Measurements from ENCODE around the gene MRPL53. TPM values are rescaled to one million over a fixed set of nuclear protein-coding genes. Genes with fewer than 3 reads are reported as not detected.
A peak's percentile ranks its signal among the peaks of the same experiment; 100 is the strongest.

MRPL53 gene
- total RNA-seq, 1 experiment from 2014 or later: 98.1 TPM

DNA sequence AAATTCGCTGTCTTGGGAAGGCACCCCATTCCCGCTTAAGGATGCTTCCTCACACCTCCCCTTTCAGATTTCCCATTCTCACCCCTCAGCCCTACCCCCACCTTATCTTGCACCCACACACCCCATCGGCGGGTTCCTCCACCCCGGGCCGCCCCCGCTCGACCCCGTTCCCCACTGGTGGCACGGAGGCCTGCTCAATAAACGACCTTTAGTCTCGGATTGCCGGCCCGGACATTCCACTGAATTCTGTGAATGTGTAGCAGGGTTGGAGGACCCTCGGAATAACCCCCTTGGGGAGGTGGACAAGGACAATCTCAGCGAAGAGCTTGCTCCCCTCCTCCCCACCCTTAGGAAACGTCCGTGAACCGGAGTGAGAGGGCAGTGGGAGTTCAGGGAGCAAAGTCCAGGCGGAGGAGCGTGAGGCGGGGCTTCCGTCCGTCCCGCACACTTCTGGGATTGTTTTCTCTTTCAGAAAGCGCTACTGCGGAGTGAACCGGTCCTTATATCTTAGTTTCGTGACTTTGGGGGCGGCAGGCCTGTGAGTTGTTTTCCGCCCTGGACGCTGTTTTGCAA lies 29.8 kb upstream of the MRPL53 start:
- Histone ChIP-seq H3K27me3 (ENCODE audit: control insufficient read depth, insufficient read depth, low read length) (no peaks in the 10 kb centered on the region), H3K4me1 (ENCODE audit: control insufficient read depth, insufficient read depth, low read length) (peaks cover 55% of the 10 kb centered on the region), H3K36me3 (ENCODE audit: control insufficient read depth, insufficient read depth, low read length) (no peaks in the 10 kb centered on the region; the same call in 1 of the 2 replicates), H3K4me3 (ENCODE audit: low read depth in 2 of 2, low read length in 2 of 2) (peak overlapping the region; percentile 86 to 94), H3K9me3 (ENCODE audit: control insufficient read depth, insufficient read depth, low read depth, low read length) (no peaks in the 10 kb centered on the region), H3K27ac (ENCODE audit: low read length) (peak overlapping the region; percentile 98)
- TF ChIP-seq SIN3A (IDR thresholded peaks at IDR 0.05; ENCODE audit: borderline replicate concordance, insufficient read depth, low read depth, low read length): no peak
- TF ChIP-seq, protein P1, sequence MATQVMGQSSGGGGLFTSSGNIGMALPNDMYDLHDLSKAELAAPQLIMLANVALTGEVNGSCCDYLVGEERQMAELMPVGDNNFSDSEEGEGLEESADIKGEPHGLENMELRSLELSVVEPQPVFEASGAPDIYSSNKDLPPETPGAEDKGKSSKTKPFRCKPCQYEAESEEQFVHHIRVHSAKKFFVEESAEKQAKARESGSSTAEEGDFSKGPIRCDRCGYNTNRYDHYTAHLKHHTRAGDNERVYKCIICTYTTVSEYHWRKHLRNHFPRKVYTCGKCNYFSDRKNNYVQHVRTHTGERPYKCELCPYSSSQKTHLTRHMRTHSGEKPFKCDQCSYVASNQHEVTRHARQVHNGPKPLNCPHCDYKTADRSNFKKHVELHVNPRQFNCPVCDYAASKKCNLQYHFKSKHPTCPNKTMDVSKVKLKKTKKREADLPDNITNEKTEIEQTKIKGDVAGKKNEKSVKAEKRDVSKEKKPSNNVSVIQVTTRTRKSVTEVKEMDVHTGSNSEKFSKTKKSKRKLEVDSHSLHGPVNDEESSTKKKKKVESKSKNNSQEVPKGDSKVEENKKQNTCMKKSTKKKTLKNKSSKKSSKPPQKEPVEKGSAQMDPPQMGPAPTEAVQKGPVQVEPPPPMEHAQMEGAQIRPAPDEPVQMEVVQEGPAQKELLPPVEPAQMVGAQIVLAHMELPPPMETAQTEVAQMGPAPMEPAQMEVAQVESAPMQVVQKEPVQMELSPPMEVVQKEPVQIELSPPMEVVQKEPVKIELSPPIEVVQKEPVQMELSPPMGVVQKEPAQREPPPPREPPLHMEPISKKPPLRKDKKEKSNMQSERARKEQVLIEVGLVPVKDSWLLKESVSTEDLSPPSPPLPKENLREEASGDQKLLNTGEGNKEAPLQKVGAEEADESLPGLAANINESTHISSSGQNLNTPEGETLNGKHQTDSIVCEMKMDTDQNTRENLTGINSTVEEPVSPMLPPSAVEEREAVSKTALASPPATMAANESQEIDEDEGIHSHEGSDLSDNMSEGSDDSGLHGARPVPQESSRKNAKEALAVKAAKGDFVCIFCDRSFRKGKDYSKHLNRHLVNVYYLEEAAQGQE (IDR thresholded peaks at IDR 0.05; ENCODE audit: insufficient read depth in 1 of 2, low read depth in 2 of 2, low read length in 1 of 2): 0 out of 4 replicates have a peak, but pooled peaks of 1 of the 2 experiments have one; percentile 25
- TF ChIP-seq POLR2AphosphoS5 (IDR thresholded peaks at IDR 0.05; ENCODE audit: low read depth, low read length): no peak
- TF ChIP-seq TCF7L2 (IDR thresholded peaks at IDR 0.05; ENCODE audit: low read depth, low read length): no peak
- TF ChIP-seq, protein P2, sequence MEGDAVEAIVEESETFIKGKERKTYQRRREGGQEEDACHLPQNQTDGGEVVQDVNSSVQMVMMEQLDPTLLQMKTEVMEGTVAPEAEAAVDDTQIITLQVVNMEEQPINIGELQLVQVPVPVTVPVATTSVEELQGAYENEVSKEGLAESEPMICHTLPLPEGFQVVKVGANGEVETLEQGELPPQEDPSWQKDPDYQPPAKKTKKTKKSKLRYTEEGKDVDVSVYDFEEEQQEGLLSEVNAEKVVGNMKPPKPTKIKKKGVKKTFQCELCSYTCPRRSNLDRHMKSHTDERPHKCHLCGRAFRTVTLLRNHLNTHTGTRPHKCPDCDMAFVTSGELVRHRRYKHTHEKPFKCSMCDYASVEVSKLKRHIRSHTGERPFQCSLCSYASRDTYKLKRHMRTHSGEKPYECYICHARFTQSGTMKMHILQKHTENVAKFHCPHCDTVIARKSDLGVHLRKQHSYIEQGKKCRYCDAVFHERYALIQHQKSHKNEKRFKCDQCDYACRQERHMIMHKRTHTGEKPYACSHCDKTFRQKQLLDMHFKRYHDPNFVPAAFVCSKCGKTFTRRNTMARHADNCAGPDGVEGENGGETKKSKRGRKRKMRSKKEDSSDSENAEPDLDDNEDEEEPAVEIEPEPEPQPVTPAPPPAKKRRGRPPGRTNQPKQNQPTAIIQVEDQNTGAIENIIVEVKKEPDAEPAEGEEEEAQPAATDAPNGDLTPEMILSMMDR (IDR thresholded peaks at IDR 0.05): no peak
- intact Hi-C loops (cut with micrococcal nuclease; ENCODE audit: unreplicated experiment): loop anchor here (10.0 kb wide), 1 partner anchor 83 kb away; no protein-coding TSS in a partner anchor
- in situ Hi-C loops (cut with HindIII; ENCODE audit: low pct_unique_long_range_greater_than_20kb, low sequenced_read_pairs): no loop called here
- BruUV-seq (replicated peaks): no TSS peak
- DNase-seq (ENCODE audit: low read depth, low spot score) (no peak), ATAC-seq (no peak)
- ChIA-PET CTCF (interaction anchor here (0.9 kb wide), 1 partner anchor 84 kb away, joined by 3 read pairs; no protein-coding TSS in a partner anchor), POLR2A (no interaction called here)

- CTCF ChIA-PET: interaction anchor here (0.7 to 0.9 kb wide), 2 partner anchors 19 to 85 kb away, joined by 3 to 5 read pairs; partner anchors contain the start of genes CCDC142 and TTC31
- no TSS peak for BruUV-seq (replicated peaks)
- no peaks in the 10 kb centered on the region; the same call in 1 of the 2 replicates for H3K36me3 ChIP-seq (ENCODE audit: control insufficient read depth, insufficient read depth, low read length)
- intact Hi-C loops (cut with micrococcal nuclease; ENCODE audit: unreplicated experiment) (loop anchor here (10.0 kb wide), 1 partner anchor 83 kb away; no protein-coding TSS in a partner anchor), in situ Hi-C loops (cut with HindIII; ENCODE audit: low pct_unique_long_range_greater_than_20kb, low sequenced_read_pairs) (no loop called here)
- H3K4me3 ChIP-seq (ENCODE audit: low read depth in 2 of 2, low read length in 2 of 2): peak overlapping the region; percentile 86 to 94
- H3K4me1 ChIP-seq (ENCODE audit: control insufficient read depth, insufficient read depth, low read length): peaks cover 55% of the 10 kb centered on the region
- no peak for DNase-seq (ENCODE audit: low read depth, low spot score)
- POLR2A ChIA-PET: interaction anchor here (1.5 kb wide), 1 partner anchor 43 kb away, joined by 3 read pairs; the partner anchor contains the start of gene WBP1
- no peaks in the 10 kb centered on the region for H3K9me3 ChIP-seq (ENCODE audit: control insufficient read depth, insufficient read depth, low read depth, low read length)
- no peak for ATAC-seq
- TF ChIP-seq, protein P2 (IDR thresholded peaks at IDR 0.05): no peak
- TF ChIP-seq, protein P1 (IDR thresholded peaks at IDR 0.05; ENCODE audit: insufficient read depth in 1 of 2, low read depth in 2 of 2, low read length in 1 of 2): peak; percentile 70 to 72; a peak in 3 of 4 replicates
- TF ChIP-seq POLR2AphosphoS5 (IDR thresholded peaks at IDR 0.05; ENCODE audit: low read depth, low read length): no peak; the same call in 1 of the 2 replicates
- H3K27ac ChIP-seq (ENCODE audit: low read length): peak overlapping the region; percentile 98
- H3K27me3 ChIP-seq (ENCODE audit: control insufficient read depth, insufficient read depth, low read length): no peaks in the 10 kb centered on the region
Measured at GRCh38 chr2:74501335-74502071, 29.0 kb upstream of the MRPL53 start.

Measured in Panc1 (cell line).